Measurements from ENCODE around the gene IL21.

The IL21 gene

GRCh38 chr4:122632396-122633143, 11.7 kb upstream of the IL21 start:
- TF ChIP-seq RAD21 (IDR thresholded peaks at IDR 0.05; ENCODE audit: low read depth) (no peak), TAF1 (IDR thresholded peaks at IDR 0.05; ENCODE audit: low read depth) (no peak), EGR1 (IDR thresholded peaks at IDR 0.05) (no peak), FOXM1 (IDR thresholded peaks at IDR 0.05; ENCODE audit: borderline replicate concordance, low read depth) (no peak), TCF12 (IDR thresholded peaks at IDR 0.05; ENCODE audit: low read depth) (no peak), TEAD4 (IDR thresholded peaks at IDR 0.05) (no peak), EP300 (IDR thresholded peaks at IDR 0.05; ENCODE audit: borderline replicate concordance) (no peak), NFIC (IDR thresholded peaks at IDR 0.05) (no peak), CEBPB (IDR thresholded peaks at IDR 0.05) (no peak), ZBTB7A (IDR thresholded peaks at IDR 0.05; ENCODE audit: low read depth) (no peak), YY1 (IDR thresholded peaks at IDR 0.05; ENCODE audit: low read depth) (no peak), CREB1 (IDR thresholded peaks at IDR 0.05; ENCODE audit: low read depth) (no peak), USF1 (IDR thresholded peaks at IDR 0.05) (no peak)
- TF ChIP-seq, protein P1, sequence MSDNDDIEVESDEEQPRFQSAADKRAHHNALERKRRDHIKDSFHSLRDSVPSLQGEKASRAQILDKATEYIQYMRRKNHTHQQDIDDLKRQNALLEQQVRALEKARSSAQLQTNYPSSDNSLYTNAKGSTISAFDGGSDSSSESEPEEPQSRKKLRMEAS (IDR thresholded peaks at IDR 0.05), result no peak
- TF ChIP-seq, protein P2, sequence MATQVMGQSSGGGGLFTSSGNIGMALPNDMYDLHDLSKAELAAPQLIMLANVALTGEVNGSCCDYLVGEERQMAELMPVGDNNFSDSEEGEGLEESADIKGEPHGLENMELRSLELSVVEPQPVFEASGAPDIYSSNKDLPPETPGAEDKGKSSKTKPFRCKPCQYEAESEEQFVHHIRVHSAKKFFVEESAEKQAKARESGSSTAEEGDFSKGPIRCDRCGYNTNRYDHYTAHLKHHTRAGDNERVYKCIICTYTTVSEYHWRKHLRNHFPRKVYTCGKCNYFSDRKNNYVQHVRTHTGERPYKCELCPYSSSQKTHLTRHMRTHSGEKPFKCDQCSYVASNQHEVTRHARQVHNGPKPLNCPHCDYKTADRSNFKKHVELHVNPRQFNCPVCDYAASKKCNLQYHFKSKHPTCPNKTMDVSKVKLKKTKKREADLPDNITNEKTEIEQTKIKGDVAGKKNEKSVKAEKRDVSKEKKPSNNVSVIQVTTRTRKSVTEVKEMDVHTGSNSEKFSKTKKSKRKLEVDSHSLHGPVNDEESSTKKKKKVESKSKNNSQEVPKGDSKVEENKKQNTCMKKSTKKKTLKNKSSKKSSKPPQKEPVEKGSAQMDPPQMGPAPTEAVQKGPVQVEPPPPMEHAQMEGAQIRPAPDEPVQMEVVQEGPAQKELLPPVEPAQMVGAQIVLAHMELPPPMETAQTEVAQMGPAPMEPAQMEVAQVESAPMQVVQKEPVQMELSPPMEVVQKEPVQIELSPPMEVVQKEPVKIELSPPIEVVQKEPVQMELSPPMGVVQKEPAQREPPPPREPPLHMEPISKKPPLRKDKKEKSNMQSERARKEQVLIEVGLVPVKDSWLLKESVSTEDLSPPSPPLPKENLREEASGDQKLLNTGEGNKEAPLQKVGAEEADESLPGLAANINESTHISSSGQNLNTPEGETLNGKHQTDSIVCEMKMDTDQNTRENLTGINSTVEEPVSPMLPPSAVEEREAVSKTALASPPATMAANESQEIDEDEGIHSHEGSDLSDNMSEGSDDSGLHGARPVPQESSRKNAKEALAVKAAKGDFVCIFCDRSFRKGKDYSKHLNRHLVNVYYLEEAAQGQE (IDR thresholded peaks at IDR 0.05; ENCODE audit: low read depth), result no peak

GRCh38 chr4:122625156-122625555, 4.3 kb upstream of the IL21 start:
- TF ChIP-seq FOXM1 (IDR thresholded peaks at IDR 0.05; ENCODE audit: borderline replicate concordance, low read depth) (no peak), TEAD4 (IDR thresholded peaks at IDR 0.05) (no peak), EP300 (IDR thresholded peaks at IDR 0.05; ENCODE audit: borderline replicate concordance) (no peak)
- TF ChIP-seq, protein P1 (IDR thresholded peaks at IDR 0.05), result no peak
- TF ChIP-seq, protein P2 (IDR thresholded peaks at IDR 0.05; ENCODE audit: low read depth), result no peak

- TF ChIP-seq CREB1 (IDR thresholded peaks at IDR 0.05; ENCODE audit: low read depth) (no peak), CEBPB (IDR thresholded peaks at IDR 0.05) (no peak), TAF1 (IDR thresholded peaks at IDR 0.05; ENCODE audit: low read depth) (no peak), USF1 (IDR thresholded peaks at IDR 0.05) (no peak), YY1 (IDR thresholded peaks at IDR 0.05; ENCODE audit: low read depth) (no peak), EGR1 (IDR thresholded peaks at IDR 0.05) (no peak), FOXM1 (IDR thresholded peaks at IDR 0.05; ENCODE audit: borderline replicate concordance, low read depth) (no peak), RAD21 (IDR thresholded peaks at IDR 0.05; ENCODE audit: low read depth) (no peak), NFIC (IDR thresholded peaks at IDR 0.05) (no peak), TEAD4 (IDR thresholded peaks at IDR 0.05) (no peak), TCF12 (IDR thresholded peaks at IDR 0.05; ENCODE audit: low read depth) (no peak), ZBTB7A (IDR thresholded peaks at IDR 0.05; ENCODE audit: low read depth) (no peak), EP300 (IDR thresholded peaks at IDR 0.05; ENCODE audit: borderline replicate concordance) (no peak)
- TF ChIP-seq, protein P1 (IDR thresholded peaks at IDR 0.05), result no peak
- TF ChIP-seq, protein P2 (IDR thresholded peaks at IDR 0.05; ENCODE audit: low read depth), result no peak
Measured at GRCh38 chr4:122624205-122624604, 3.3 kb upstream of the IL21 start.

DNA sequence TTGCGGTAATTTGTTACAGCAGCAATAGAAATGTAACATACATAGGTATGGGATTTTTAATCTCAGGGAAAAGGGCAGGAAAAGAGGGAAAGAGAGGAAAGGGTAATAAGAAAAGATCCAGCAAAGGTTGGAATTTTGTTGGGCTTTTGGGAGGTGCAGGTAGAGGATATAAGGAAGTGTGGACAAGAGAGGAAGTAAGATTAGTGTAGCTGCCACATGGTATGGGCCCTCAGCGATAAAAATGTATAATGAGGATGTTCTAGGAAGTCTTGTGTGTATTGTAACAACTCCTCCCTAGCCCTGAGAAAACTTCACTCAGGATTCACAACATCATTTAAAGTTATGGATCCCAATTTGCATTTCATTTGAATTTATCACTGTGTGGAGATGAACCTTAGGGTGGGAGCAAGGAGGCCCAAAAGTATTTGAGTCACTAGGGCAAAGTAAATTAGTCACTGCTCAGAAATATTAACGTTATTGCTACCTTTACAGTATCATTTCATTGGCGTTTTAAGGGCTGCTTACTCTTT, 2.8 kb upstream of the IL21 start:
- TF ChIP-seq CREB1 (IDR thresholded peaks at IDR 0.05; ENCODE audit: low read depth) (no peak), TEAD4 (IDR thresholded peaks at IDR 0.05) (no peak), TAF1 (IDR thresholded peaks at IDR 0.05; ENCODE audit: low read depth) (no peak), YY1 (IDR thresholded peaks at IDR 0.05; ENCODE audit: low read depth) (no peak), FOXM1 (IDR thresholded peaks at IDR 0.05; ENCODE audit: borderline replicate concordance, low read depth) (no peak), NFIC (IDR thresholded peaks at IDR 0.05) (no peak), USF1 (IDR thresholded peaks at IDR 0.05) (no peak), CEBPB (IDR thresholded peaks at IDR 0.05) (no peak), EGR1 (IDR thresholded peaks at IDR 0.05) (no peak), EP300 (IDR thresholded peaks at IDR 0.05; ENCODE audit: borderline replicate concordance) (no peak), RAD21 (IDR thresholded peaks at IDR 0.05; ENCODE audit: low read depth) (no peak), TCF12 (IDR thresholded peaks at IDR 0.05; ENCODE audit: low read depth) (no peak), ZBTB7A (IDR thresholded peaks at IDR 0.05; ENCODE audit: low read depth) (no peak)
- TF ChIP-seq, protein P1 (IDR thresholded peaks at IDR 0.05), result no peak
- TF ChIP-seq, protein P2 (IDR thresholded peaks at IDR 0.05; ENCODE audit: low read depth), result no peak
